HepG2 (cell line): ENCODE results near the gene ROMO1. TPM values are rescaled to one million over a fixed set of nuclear protein-coding genes. Genes with fewer than 3 reads are reported as not detected.

ENCODE experiments used
- DZIP1 ChIP-seq: sonication (generic); formaldehyde crosslinking; IDR thresholded peaks from 2 replicates; pipeline ENCODE4 v1.5.0; 2020; ENCODE audit warnings: mild to moderate bottlenecking, missing genetic modification reagents
- GFI1 ChIP-seq: sonication (generic); formaldehyde crosslinking; IDR thresholded peaks from 2 replicates; pipeline ENCODE4 v1.5.0; 2020; ENCODE audit warnings: missing genetic modification reagents, mild to moderate bottlenecking, borderline replicate concordance
- IRX3 ChIP-seq: sonication (generic); formaldehyde crosslinking; IDR thresholded peaks from 2 replicates; pipeline ENCODE4 v1.8.1; 2023; ENCODE audit warnings: mild to moderate bottlenecking, low read depth, missing genetic modification reagents, borderline replicate concordance
- MIXL1 ChIP-seq: IDR thresholded peaks from 2 replicates; pipeline ENCODE4 v1.6.1; 2016
- NR1H2 ChIP-seq: sonication (generic); formaldehyde crosslinking; IDR thresholded peaks from 2 replicates; pipeline ENCODE4 v1.8.1; 2022; ENCODE audit warnings: low read depth, missing genetic modification reagents, borderline replicate concordance
- POLR2G ChIP-seq: fragments of 200-400 bp; formaldehyde crosslinking; IDR thresholded peaks from 2 replicates; pipeline ENCODE4 v1.6.1; 2018; ENCODE audit warnings: mild to moderate bottlenecking, low read depth, low read length, moderate library complexity
- SNAPC2 ChIP-seq: sonication (generic); formaldehyde crosslinking; IDR thresholded peaks from 2 replicates; pipeline ENCODE4 v1.8.1; 2022; ENCODE audit warnings: mild to moderate bottlenecking, missing genetic modification reagents
- ZBTB20 ChIP-seq: sonication (generic); formaldehyde crosslinking; IDR thresholded peaks from 2 replicates; pipeline ENCODE4 v1.8.1; 2023; ENCODE audit warnings: missing genetic modification reagents, low read depth, mild to moderate bottlenecking, borderline replicate concordance
- ZFP90 ChIP-seq: sonication (generic); formaldehyde crosslinking; IDR thresholded peaks from 2 replicates; pipeline ENCODE4 v1.8.0; 2022; ENCODE audit warnings: missing genetic modification reagents, mild to moderate bottlenecking, inconsistent platforms, borderline replicate concordance
- ZNF33A ChIP-seq: sonication (generic); formaldehyde crosslinking; IDR thresholded peaks from 2 replicates; pipeline ENCODE4 v1.5.1; 2020; ENCODE audit warnings: missing genetic modification reagents, mild to moderate bottlenecking, moderate library complexity, borderline replicate concordance
- ZNF7 ChIP-seq: IDR thresholded peaks from 2 replicates; pipeline ENCODE4 v1.6.1; 2016; ENCODE audit warnings: missing biosample characterization, missing genetic modification reagents
- ZNF749 ChIP-seq: sonication (generic); formaldehyde crosslinking; IDR thresholded peaks from 2 replicates; pipeline ENCODE4 v1.8.0; 2022; ENCODE audit warnings: mild to moderate bottlenecking, missing genetic modification reagents, moderate library complexity, borderline replicate concordance
- polyA plus RNA-seq, 8 experiments: library from polyadenylated mRNA; depleted of rRNA in 3 of 8; stranded (reverse) in 7 of 8; unstranded in 1 of 8; fragments of >200 nt; fragmentation: Illumina TruSeq in 4 of 8; extraction: Trizol in 4 of 8; gene quantifications; 2 replicates each; pipeline versions ENCODE4 v1.2.1 to v1.2.3, GENCODE V29; 2011 to 2016; ENCODE audit warnings: low read depth in 4 of 8, missing spikeins in 1 of 8, mixed read lengths in 1 of 8; ENCODE audit not compliant: insufficient read depth in 1 of 8
- total RNA-seq, 5 experiments: library from RNA; depleted of rRNA; stranded (reverse); fragments of >200 nt; fragmentation: Illumina TruSeq; extraction: Trizol; gene quantifications; 2 replicates each; pipeline ENCODE4 v1.2.3, GENCODE V29; 2016; ENCODE audit warnings: low read depth in 1 of 5
- TF ChIP-seq, protein P1 (sequence below): sonication (generic); formaldehyde crosslinking; conservative IDR thresholded peaks from 2 replicates; pipeline ENCODE4 v1.4.0; 2020; ENCODE audit warnings: missing genetic modification reagents
- TF ChIP-seq, protein P2 (sequence below): sonication (generic); formaldehyde crosslinking; IDR thresholded peaks from 2 replicates; pipeline ENCODE4 v1.4.0; 2020; ENCODE audit warnings: missing genetic modification reagents
- TF ChIP-seq, protein P3 (sequence below): sonication (generic); formaldehyde crosslinking; IDR thresholded peaks from 2 replicates; pipeline ENCODE4 v1.5.1; 2020; ENCODE audit warnings: mild to moderate bottlenecking, missing genetic modification reagents, borderline replicate concordance

The ROMO1 gene
- total and polyA plus RNA-seq, 2 of the 13 experiments (the other 11 are each of a cell fraction or from before 2014, with no cell fraction given), result 636 to 755 TPM

- TF ChIP-seq, protein P1, sequence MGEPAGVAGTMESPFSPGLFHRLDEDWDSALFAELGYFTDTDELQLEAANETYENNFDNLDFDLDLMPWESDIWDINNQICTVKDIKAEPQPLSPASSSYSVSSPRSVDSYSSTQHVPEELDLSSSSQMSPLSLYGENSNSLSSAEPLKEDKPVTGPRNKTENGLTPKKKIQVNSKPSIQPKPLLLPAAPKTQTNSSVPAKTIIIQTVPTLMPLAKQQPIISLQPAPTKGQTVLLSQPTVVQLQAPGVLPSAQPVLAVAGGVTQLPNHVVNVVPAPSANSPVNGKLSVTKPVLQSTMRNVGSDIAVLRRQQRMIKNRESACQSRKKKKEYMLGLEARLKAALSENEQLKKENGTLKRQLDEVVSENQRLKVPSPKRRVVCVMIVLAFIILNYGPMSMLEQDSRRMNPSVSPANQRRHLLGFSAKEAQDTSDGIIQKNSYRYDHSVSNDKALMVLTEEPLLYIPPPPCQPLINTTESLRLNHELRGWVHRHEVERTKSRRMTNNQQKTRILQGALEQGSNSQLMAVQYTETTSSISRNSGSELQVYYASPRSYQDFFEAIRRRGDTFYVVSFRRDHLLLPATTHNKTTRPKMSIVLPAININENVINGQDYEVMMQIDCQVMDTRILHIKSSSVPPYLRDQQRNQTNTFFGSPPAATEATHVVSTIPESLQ, result 0 out of 2 replicates have a peak, but pooled peaks have one; percentile 21
- TF ChIP-seq ZNF7 (CRISPR knock-in tag) (no peak), IRX3 (CRISPR knock-in tag) (no peak), DZIP1 (no peak), ZNF33A (CRISPR knock-in tag) (no peak), GFI1 (CRISPR knock-in tag) (peak; percentile 25; the same call in 1 of the 2 replicates), MIXL1 (0 out of 2 replicates have a peak, but pooled peaks have one; percentile 17), POLR2G (peak; percentile 44), ZBTB20 (CRISPR knock-in tag) (no peak), SNAPC2 (CRISPR knock-in tag) (no peak), NR1H2 (no peak), ZNF749 (CRISPR knock-in tag) (no peak), ZFP90 (CRISPR knock-in tag) (no peak)
- TF ChIP-seq, protein P2, sequence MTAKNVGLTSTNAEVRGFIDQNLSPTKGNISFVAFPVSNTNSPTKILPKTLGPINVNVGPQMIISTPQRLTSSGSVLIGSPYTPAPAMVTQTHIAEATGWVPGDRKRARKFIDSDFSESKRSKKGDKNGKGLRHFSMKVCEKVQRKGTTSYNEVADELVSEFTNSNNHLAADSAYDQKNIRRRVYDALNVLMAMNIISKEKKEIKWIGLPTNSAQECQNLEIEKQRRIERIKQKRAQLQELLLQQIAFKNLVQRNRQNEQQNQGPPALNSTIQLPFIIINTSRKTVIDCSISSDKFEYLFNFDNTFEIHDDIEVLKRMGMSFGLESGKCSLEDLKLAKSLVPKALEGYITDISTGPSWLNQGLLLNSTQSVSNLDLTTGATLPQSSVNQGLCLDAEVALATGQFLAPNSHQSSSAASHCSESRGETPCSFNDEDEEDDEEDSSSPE (CRISPR knock-in tag), result no peak
- TF ChIP-seq, protein P3, sequence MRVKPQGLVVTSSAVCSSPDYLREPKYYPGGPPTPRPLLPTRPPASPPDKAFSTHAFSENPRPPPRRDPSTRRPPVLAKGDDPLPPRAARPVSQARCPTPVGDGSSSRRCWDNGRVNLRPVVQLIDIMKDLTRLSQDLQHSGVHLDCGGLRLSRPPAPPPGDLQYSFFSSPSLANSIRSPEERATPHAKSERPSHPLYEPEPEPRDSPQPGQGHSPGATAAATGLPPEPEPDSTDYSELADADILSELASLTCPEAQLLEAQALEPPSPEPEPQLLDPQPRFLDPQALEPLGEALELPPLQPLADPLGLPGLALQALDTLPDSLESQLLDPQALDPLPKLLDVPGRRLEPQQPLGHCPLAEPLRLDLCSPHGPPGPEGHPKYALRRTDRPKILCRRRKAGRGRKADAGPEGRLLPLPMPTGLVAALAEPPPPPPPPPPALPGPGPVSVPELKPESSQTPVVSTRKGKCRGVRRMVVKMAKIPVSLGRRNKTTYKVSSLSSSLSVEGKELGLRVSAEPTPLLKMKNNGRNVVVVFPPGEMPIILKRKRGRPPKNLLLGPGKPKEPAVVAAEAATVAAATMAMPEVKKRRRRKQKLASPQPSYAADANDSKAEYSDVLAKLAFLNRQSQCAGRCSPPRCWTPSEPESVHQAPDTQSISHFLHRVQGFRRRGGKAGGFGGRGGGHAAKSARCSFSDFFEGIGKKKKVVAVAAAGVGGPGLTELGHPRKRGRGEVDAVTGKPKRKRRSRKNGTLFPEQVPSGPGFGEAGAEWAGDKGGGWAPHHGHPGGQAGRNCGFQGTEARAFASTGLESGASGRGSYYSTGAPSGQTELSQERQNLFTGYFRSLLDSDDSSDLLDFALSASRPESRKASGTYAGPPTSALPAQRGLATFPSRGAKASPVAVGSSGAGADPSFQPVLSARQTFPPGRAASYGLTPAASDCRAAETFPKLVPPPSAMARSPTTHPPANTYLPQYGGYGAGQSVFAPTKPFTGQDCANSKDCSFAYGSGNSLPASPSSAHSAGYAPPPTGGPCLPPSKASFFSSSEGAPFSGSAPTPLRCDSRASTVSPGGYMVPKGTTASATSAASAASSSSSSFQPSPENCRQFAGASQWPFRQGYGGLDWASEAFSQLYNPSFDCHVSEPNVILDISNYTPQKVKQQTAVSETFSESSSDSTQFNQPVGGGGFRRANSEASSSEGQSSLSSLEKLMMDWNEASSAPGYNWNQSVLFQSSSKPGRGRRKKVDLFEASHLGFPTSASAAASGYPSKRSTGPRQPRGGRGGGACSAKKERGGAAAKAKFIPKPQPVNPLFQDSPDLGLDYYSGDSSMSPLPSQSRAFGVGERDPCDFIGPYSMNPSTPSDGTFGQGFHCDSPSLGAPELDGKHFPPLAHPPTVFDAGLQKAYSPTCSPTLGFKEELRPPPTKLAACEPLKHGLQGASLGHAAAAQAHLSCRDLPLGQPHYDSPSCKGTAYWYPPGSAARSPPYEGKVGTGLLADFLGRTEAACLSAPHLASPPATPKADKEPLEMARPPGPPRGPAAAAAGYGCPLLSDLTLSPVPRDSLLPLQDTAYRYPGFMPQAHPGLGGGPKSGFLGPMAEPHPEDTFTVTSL (CRISPR knock-in tag), result no peak
These were observed 12.5 kb downstream of the ROMO1 start (continued) for GRCh38 chr20:35711588-35712209.
